HG03159 (cell line): Measurements from ENCODE around the gene COL18A1.
"Not testable (repeated sequence)": the region's sequence is repeated elsewhere in the genome, so short reads cannot be mapped to it uniquely, and the experiment has no call there.

Experiments
- ATAC-seq: cut with Tn5 transposase; IDR thresholded peaks from one replicate; pipeline ENCODE4 v1.9.1; 2021; ENCODE audit warnings: mild to moderate bottlenecking, moderate library complexity; ENCODE audit not compliant: unreplicated experiment

Gene COL18A1

DNA sequence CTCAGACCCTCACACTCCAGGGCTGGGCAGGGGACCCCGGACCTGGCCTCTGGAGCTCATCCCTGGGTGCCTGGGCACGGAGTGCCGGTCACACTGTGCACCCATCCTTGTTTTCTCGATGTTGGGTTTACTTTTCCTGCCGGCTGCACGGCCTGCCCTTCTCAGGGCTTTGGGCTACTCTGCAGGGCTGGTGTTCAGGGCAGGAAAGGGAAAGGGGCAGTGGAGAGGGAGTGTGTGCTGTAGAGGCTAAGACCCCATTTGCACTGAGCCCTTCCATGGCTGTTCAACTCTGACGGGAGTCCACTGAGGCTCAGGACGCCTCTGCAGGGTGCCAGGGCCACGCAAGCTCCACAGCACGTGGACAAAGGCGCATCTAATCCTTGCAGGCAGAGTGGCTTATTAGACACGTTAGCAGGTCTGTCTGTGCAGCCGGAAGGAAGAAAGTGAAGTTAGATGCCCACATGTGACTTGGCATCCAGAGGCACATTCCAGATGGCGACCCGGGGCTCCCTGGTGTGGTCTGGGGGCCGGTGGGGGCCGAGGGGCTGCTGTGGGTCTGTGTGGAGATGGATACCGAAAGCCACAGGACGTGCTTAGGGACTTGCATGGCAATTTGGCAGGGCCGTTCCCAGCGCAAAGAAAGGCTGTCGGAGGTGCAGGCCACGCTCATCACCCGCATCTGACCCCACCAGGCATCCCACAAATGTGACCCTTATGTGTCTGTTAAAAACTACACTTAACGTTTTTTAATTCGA lies 33.6 kb downstream of the COL18A1 start:
- ATAC-seq: no peak

DNA sequence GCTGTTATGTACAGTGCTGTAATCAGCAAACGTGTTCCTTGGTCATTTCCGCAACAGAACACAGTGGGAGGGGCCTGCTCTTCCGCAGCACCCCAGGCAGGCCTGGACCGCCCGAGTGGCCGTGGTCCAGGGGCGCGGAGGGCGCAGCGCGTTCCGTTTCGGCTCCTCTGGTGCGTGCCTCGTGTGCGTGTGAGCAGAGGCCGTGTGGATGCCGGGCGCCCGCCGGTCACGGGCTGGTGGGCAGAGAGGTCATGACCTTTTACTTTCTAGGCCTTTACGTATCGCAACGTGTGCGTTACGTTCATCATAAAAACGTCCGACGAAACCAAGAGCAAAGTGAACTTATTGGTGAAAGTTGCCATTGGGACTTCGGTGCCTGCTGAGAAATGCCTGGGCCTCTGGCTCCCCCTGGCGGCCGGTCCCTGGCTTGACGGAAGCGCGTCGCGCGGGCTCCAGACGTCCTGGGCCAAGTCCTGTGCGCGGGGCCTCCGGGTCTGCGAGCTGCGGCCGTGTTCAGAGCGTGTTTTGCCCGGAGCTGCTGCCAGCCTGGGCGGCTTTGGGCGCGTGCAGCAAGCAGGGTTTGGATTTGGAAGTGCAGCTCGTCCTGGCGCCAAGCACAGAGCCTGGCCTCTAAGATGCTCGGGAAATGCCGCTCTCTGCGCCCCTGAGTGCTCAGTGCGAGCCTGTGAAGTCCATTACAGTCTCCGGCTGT lies 34.4 kb downstream of the COL18A1 start:
- ATAC-seq: no peak

DNA sequence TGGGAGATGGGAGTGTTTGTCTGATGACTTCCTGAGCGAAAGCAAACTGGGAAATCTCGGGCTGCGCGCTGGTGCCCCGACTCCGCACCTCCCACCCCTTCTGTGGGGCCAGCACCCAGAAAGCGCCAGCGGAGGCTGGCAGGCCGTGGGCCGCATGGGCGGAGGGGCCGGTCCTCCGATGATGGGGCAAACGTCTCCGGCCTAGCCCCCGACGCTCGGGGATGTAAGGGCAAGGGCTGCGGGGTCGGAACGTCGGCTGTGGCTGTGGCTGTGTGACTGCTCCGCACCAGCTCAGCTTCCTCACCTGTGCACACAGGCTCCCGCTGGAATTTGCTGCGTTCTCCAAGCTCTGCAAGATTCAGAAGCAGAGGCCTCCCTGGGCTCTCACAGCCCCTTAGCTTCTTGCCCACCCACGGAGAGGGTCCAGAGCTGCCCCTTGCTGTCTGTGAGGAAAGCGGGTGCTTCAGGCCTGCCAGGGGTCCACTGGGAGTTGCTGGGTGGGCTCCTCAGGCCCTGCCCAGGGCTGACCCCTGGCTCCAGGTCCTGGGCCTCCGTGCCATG lies 35.0 kb downstream of the COL18A1 start:
- no peak for ATAC-seq

DNA sequence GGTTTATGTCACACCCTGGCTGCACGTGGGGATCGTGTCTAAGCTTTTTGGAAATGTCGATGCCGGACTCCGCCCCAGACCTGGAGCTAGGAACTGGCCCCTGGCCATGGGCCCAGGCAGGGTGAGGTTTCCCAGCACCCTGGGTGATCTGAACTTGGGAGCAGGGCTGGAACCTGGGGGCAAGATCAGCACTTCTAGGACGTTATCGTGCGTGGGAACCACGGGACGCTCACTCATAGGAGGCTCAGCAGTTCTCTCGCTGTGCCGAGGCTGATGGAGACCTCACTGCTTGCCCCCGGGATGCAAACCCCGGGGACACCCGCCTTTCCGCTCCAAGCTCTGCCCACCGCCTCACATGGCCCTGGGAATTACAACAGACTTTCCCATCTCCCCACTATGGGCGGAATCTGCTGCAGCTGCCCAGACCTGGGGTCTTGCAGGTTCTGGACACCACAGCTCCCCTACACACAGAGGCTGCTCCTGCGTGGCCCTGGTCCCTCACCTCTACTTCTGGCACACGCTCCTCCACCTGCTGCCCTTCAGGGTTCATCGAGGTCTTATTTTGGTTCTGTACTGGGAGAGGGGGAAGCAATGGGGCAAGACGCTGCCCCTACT lies 35.9 kb downstream of the COL18A1 start:
- ATAC-seq: no peak

DNA sequence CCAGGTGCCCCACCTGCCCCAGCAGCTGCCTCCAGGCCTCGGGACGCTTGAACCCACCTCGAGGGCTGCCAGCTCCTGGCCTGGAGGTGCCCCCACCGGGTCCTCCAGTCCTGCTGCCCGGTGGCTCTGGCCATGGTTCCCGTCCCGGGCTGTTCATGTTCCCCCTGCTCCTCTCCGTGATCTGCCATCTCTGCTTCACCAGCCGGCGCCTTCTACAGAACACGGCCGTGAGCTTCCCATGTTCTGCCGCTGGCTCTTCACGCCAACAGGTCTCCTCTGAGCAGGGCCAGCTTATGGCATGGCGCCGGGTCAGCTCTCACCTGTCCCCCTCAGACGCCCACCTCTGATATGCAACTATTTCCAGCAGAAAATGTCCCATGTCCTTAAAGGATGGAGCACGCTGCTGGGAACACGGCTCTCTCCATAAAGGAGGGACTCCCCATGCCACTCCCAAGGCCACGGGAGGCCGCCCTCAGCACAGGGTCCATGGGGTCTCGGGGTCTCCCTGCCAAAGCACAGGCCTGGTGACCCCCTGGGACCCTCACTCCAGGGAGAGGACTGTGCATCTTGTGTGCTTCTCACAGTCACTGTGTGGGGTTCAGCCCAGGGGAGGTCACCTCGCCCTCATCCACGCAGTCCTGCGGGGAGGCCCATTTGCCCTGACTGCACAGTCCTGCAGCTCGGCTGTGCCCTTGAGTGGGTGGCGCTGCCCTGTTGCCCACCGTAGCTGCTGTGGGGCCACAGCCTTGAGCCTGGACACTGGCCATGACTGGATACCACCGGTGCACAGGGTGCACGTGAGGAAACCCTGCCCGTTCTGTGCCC lies 36.7 kb downstream of the COL18A1 start:
- no peak for ATAC-seq

DNA sequence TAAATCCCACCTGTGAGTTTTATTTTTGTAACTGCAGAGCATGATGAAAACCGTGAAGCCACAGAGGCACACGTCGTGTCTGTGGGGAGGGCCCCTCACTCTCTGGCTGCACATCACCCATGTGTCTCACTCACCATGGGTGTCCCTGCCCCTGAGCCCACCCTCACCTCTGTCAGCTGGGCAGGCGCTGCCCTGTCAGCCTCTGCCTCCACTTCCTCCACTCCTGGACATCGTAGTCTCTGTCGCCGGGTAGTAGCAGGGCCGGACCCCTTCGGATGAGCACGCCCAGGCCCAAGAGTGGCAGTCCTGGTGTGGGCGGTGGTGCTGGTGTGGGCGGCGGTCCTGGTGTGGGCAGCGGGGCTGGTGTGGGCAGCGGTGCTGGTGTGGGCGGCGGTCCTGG lies 37.3 kb downstream of the COL18A1 start:
- ATAC-seq: no peak

DNA sequence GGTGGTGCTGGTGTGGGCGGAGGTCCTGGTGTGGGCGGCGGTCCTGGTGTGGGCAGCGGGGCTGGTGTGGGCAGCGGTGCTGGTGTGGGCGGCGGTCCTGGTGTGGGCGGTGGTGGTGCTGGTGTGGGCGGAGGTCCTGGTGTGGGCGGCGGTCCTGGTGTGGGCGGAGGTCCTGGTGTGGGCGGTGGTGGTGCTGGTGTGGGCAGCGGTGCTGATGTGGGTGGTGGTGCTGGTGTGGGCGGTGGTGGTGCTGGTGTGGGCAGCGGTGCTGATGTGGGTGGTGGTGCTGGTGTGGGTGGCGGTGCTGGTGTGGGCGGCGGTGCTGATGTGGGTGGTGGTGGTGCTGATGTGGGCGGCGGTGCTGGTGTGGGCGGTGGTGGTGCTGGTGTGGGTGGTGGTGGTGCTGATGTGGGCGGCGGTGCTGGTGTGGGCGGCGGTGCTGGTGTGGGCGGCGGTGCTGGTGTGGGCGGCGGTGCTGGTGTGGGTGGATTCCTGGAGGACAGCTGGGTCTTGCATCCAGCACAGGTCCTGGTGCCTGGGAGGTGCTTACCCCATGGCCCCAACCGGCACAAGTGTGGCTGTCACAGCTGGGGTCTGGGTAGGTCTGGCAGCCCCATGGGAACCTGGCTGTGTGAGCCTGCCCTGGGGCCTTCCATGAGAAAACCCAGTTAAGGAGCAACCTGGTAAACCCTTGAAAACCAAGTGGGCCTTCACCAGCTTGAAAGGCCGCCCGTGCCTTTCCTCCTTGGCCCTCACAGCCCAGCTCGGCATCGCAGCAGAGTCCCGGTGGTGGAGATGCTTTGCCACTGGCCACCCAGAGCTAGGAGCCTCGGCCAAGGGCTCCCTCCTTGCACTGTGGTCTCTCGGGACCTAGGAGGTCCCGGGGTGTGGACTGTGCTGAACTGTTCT lies 38.0 kb downstream of the COL18A1 start:
- not testable (repeated sequence) for ATAC-seq

DNA sequence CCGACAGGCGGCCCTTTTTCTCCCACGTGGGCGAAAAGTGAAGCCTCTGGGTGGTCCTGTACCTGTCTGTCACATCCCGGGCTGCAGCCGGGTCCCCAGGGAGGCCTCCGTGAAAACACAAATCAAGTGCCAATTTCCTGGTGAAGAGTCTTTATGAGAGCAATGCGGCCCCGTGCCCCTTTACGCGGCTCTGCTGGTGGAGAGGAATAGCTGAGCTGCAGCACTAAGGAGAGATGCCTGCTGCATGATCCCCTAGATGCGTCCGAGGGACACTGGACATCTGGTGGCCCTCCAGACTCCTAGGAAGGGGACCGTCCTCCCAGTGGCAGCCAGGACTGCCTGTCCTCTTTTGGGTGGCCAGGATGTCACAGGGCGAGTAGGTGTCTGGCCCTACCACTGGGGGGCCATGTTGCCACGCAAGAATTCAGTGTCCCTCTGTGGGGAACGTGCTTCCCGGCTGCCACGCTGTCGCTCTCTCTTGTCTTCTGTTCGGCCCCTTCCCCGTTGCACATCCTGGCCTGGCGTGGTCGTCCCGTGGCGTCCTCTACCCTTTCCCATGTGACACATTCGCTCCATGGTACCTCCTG lies 38.7 kb downstream of the COL18A1 start:
- ATAC-seq: no peak

DNA sequence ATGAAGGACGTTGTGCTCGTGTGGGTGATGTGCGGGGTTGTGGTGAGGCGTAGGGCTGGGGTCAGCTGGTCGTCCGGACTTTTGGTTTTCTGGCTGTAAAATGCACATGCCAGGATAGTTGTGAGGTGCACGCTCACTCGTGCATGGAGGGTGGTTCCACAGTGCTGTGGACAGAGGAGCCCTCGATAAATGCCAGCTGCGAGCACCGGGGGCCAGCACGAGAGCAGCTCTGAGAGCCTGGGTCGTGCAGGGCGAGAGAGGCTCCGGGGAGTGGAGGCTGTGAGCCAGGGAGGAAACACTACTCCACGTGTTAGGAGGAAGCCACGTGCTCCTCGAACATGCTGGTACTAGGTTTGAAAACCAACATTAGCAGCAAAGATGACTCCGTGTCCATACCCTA lies 39.4 kb downstream of the COL18A1 start:
- no peak for ATAC-seq

DNA sequence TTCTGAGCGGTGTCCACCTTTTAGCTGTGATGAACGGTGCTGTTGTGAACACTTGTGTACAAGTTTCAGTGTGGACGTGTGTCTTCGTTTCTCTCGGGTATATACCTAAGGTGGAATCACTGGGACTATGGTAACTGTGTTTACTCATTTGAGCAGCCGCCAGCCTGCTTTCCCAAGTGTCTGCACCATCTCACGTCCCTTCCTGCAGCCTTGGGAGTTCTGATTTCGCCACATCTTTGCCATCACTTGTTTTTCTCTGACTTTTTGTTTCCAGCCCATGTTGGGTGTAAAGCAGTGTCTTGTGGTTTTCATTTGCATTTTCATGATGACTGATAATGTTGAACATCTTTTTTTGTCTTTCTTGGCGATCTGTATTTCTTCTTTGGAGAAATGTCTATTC lies 40.4 kb downstream of the COL18A1 start:
- ATAC-seq: no peak

DNA sequence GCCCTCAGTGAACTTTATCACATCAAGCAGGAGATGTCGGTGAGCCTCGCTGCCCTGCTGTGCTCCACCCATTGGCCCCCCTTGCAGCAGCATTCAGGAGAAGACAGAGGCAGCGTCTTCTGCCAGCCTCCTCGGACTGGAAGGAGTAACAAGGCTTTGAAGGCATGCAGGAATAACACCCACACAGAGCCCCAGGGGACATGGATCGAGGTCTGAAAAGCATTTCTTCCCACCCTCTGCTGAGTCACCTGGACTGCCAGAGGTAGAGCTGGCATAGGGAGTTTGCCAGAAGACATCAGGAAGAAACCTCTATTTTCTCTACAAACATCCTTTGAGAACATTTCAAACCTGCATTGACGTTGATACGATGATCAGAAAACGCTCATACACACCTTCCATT lies 42.9 kb downstream of the COL18A1 start:
- no peak for ATAC-seq

DNA sequence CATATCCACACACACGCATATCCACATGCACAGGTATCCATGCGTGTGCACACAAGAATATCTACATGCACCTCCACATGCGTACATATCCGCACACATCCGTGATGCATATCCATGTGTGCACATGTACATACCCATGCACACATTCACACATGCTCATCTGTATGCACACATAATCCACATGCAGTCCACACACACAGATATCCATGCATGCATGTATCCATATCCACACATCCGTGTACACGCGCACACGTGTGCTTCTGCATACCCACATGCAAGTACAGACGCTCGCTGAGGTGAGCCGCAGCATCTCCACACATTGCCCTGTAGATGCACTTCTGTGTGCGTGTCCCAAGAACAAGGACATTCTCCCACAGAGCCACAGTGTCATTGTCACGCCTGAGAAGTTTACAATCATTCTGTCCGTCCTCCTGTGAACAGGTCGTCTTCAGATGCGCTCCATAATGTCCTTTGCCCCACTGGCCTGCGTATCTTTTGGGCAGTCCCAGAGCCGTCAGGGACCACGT lies 43.4 kb downstream of the COL18A1 start:
- no peak for ATAC-seq

DNA sequence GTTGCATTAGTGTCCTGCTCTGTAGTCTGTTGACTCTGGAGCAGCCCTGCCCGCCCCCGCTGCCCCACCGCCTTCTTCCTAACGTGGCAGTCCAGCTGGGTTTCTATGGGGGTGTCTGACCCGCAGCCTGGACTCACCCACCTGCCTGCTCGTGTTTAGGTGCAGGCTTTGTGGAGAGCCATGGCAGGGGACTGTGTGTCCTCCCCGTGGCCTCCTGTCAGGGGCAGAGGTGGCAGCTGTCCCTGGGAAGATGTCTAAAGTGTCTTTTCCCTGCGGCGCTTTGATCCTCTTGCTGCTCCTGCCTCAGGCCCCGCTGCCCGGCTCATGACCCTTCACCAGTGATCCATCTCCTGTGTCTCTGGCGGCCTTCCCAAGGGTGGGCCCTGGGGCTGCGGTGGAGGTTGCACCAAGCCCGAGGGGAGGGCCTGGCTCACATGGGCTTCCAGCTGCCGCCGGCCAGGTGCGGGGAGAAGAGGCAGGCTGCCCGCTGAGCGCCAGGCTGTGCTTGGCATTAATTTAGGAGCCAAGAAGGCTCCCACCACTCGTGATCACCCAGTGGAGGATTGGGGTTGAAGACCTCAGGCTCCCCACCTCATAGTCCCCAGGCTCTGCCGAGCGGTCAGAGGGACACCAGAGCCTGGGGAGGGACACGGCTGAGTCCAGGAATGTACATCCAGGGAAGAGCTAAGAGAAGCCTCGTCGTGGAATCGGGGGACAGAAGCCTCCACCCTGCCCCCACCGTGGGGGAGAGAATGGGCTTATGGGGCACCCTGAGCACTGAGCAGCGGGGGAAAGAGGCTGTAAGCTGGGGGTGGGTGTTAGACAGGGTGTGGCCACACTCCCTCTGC lies 44.1 kb downstream of the COL18A1 start:
- no peak for ATAC-seq

DNA sequence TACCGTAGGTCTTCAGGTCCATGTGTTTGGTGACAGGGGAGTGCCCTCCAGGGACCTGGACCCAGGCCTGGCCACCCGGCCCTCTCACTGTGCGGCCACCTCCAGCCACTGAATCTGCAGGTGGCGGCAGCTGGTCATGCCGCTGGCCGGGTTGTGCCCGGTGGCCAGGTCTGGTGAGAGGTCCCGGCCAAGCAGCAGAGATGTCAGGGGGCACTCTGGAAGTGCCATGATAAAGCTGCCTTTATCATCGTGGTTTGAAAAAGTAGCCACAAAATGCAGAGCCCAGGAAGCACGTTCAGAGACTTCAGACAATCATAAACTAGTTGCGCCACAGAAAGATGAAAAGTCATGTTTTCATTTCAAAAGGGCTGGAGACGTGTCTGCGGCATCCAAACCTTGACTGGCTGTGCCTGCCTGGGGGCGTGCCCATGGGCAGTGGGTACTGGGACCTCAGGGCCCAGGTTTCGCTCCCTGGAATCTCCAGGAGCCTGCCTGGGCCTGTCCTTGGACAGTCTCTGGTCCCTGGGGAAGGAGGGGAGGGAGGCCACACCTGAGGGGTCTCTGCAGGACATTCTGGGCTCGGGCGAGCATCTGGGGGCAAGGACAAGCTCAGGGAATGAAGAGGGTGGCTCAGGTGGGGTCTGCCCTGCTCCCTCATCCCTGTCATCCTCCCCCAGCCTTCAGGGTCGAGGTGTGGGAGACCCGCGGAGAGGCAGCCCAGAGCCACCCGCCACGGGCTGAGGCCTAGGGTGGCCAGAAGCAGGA lies 44.9 kb downstream of the COL18A1 start:
- no peak for ATAC-seq

DNA sequence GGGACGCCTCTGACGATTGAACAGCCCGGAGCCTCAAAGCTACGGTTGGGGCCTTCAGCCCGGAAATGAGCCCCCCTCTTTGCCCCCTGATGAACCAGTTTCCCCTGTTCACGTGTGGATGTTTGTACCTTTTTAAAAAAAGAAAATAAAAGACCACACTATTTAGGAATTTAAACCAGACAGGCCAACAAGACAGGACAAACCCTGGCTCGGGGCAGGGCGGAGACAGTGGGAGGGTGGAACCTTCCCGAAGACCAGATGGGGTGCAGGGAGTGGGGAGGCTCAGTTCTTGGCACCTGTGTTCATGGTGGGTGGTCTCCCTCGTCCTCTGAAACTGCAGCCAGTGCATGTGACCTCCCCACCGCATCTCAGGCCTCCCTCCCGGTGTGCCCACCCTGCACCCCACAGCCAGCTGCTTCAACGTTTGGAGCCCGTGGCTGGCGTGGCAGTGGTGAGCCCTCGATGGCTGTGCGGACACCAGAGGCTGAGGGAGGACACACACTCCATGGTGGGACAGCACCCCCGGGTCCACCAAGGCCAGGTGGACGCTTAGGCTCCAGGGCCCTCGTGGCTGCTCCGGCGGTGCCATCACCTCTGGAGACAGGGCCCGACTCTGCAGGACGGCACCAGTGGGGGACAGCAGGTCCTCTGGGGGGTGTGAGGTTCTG lies 45.6 kb downstream of the COL18A1 start:
- no peak for ATAC-seq

DNA sequence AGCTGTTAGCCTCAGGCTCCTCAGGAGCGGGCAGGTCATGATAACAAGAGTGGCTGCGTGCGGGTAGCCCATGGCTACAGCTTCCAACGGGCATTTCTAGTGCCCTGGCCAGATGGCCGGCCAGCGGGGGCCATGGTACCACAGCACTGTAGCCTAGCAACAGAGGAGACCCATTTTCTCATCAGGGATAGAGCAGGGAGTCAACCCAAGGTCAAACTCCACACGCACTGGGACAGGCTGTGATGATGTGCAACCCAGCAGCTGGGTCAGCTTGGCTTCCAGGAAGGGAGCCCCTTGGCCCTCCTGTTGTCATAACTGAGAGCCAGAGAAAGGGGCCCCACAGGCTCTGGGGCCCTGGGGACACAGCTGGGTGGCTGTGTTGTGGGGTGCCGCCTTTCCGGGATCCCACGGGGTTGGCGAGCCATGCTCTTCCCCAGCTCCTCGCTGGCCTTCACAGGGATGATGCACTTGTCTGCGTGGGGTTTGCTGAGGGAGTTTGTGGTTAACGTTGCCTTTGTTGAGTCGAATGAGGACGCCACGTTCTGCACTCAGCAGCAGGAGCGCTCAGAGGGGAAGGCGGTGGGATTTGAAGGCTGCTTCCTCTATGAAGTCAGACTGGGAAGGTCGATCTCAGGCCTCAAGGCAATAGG lies 46.3 kb downstream of the COL18A1 start:
- ATAC-seq: no peak

DNA sequence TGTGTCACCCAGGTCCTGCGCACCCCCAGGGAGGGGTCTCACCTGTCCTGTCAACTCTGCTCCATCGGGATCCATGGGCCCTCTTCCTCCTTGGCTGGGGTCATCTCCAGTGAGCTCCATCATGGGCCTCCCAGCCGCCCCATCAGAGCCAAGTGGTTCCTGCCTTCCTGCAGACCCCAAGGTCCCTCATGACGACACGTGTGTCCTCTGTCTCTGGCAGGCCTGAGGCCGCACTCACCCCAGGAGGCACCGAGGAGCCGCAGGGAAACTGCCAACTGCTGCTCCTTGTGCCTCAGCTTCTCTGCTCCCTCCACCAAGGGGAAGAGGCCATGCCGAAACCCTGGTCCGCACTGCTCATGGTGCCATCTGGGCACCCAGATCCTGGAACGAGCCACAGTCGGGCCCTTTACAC lies 46.8 kb downstream of the COL18A1 start:
- no peak for ATAC-seq
